GM06990 (cell line): ENCODE measurements around the gene ALB.

Experiments
- DNase-seq: peaks from one replicate; pipeline ENCODE4 v3.0.0-alpha.2; 2011; ENCODE audit not compliant: insufficient read length; ENCODE audit errors: extremely low read depth
- H3K27me3 ChIP-seq: replicated peaks from 2 replicates; pipeline ENCODE4 v1.6.0; 2011; ENCODE audit warnings: low read length; ENCODE audit not compliant: control insufficient read depth, insufficient read depth
- H3K36me3 ChIP-seq: 2 replicates; pipeline ENCODE4 v1.5.1; 2011; ENCODE audit warnings: low read length; ENCODE audit not compliant: control insufficient read depth, insufficient read depth
- H3K4me3 ChIP-seq: replicated peaks from 2 replicates; pipeline ENCODE4 v1.5.1; 2011; ENCODE audit warnings: low read depth, mild to moderate bottlenecking, control low read depth, low read length
- TF ChIP-seq, protein P1 (sequence below): IDR thresholded peaks from 2 replicates; pipeline ENCODE4 v1.5.1; 2011; ENCODE audit warnings: low read length, control low read depth, mild to moderate bottlenecking, inconsistent platforms; ENCODE audit not compliant: insufficient read depth, poor library complexity, severe bottlenecking

ALB gene

DNA sequence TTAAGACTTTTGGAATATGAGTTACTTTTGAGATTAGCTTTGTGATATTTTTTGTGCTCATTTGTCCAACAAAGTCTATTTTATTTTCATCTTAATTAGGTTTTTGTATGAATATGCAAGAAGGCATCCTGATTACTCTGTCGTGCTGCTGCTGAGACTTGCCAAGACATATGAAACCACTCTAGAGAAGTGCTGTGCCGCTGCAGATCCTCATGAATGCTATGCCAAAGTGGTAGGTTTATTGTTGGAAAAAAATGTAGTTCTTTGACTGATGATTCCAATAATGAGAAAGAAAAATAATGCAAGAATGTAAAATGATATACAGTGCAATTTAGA lies 10.8 kb downstream of the ALB start:
- no peaks in the 10 kb centered on the region for H3K27me3 ChIP-seq
- H3K4me3 ChIP-seq: no peak overlapping the region
- TF ChIP-seq, protein P1, sequence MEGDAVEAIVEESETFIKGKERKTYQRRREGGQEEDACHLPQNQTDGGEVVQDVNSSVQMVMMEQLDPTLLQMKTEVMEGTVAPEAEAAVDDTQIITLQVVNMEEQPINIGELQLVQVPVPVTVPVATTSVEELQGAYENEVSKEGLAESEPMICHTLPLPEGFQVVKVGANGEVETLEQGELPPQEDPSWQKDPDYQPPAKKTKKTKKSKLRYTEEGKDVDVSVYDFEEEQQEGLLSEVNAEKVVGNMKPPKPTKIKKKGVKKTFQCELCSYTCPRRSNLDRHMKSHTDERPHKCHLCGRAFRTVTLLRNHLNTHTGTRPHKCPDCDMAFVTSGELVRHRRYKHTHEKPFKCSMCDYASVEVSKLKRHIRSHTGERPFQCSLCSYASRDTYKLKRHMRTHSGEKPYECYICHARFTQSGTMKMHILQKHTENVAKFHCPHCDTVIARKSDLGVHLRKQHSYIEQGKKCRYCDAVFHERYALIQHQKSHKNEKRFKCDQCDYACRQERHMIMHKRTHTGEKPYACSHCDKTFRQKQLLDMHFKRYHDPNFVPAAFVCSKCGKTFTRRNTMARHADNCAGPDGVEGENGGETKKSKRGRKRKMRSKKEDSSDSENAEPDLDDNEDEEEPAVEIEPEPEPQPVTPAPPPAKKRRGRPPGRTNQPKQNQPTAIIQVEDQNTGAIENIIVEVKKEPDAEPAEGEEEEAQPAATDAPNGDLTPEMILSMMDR: no peak
- H3K36me3 ChIP-seq: no peaks in the 10 kb centered on the region
- no peak for DNase-seq

DNA sequence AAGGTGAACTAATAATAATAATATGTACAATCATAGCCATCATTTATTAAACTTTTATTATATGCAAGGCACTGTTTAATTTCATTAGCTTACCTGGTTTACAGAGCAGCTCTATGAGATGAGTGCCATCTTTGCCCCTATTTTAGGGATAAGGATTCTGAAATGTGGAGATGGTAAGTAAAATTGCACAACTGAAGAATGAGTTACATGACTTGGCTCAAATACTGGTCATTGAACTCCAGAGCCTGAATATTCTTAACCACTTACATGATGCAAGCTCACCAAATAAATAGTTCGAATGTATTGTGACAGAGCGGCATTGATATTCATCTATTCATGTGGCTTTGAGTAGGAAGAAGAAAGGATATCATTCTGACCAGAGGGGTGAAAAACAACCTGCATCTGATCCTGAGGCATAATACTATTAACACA lies 11.7 kb downstream of the ALB start:
- Histone ChIP-seq H3K4me3 (no peak overlapping the region), H3K27me3 (no peaks in the 10 kb centered on the region), H3K36me3 (no peaks in the 10 kb centered on the region)
- no peak for DNase-seq
- TF ChIP-seq, protein P1: no peak

DNA sequence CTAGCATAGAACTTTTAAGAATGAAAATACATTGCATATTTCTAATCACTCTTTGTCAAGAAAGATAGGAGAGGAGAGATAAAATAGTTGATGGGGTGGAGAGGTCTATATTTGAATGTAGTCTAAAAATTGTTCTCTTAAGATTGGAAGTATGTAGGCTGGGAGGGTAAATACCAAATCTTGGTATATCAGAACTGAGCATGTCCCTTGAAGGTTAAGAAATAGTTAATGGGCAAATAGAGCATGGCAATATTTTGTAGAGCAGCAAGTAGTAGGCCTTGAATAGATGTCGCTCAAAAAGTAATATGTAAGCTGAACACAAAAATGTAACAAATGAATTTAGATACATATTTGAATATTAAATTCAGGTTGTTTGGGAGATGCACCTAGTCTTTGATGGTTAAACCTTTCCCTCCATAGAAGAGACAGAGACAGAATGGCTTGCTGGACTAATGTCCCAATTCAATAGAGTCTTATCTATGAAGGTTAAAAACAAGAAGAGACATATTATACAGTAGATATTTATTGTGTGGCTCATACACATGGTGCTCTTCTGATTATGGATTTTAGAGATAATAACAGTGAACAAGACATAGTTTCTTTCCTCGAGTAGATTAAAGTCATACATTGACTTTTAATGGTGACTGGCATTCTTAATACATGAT lies 12.5 kb downstream of the ALB start:
- H3K27me3 ChIP-seq: no peaks in the 10 kb centered on the region
- no peaks in the 10 kb centered on the region for H3K36me3 ChIP-seq
- no peak overlapping the region for H3K4me3 ChIP-seq
- DNase-seq: no peak
- TF ChIP-seq, protein P1: no peak

DNA sequence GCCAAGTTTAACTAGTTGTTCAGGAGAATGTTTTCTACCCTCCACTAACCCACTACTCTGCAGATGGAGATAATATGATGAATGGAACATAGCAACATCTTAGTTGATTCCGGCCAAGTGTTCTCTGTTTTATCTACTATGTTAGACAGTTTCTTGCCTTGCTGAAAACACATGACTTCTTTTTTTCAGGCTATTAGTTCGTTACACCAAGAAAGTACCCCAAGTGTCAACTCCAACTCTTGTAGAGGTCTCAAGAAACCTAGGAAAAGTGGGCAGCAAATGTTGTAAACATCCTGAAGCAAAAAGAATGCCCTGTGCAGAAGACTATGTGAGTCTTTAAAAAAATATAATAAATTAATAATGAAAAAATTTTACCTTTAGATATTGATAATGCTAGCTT lies 13.3 kb downstream of the ALB start:
- H3K27me3 ChIP-seq: no peaks in the 10 kb centered on the region
- no peak overlapping the region for H3K4me3 ChIP-seq
- TF ChIP-seq, protein P1: no peak
- DNase-seq: no peak
- no peaks in the 10 kb centered on the region for H3K36me3 ChIP-seq

DNA sequence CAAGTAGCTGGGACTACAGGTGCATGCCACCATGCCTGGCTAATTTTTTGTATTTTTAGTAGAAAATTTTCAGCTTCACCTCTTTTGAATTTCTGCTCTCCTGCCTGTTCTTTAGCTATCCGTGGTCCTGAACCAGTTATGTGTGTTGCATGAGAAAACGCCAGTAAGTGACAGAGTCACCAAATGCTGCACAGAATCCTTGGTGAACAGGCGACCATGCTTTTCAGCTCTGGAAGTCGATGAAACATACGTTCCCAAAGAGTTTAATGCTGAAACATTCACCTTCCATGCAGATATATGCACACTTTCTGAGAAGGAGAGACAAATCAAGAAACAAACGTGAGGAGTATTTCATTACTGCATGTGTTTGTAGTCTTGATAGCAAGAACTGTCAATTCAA lies 13.9 kb downstream of the ALB start:
- H3K4me3 ChIP-seq: no peak overlapping the region
- no peak for DNase-seq
- H3K36me3 ChIP-seq: no peaks in the 10 kb centered on the region
- H3K27me3 ChIP-seq: no peaks in the 10 kb centered on the region
- TF ChIP-seq, protein P1: no peak

DNA sequence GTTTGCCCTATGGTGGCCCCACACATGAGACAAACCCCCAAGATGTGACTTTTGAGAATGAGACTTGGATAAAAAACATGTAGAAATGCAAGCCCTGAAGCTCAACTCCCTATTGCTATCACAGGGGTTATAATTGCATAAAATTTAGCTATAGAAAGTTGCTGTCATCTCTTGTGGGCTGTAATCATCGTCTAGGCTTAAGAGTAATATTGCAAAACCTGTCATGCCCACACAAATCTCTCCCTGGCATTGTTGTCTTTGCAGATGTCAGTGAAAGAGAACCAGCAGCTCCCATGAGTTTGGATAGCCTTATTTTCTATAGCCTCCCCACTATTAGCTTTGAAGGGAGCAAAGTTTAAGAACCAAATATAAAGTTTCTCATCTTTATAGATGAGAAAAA lies 14.6 kb downstream of the ALB start:
- TF ChIP-seq, protein P1: no peak
- no peak for DNase-seq
- H3K27me3 ChIP-seq: no peaks in the 10 kb centered on the region
- H3K4me3 ChIP-seq: no peak overlapping the region
- no peaks in the 10 kb centered on the region for H3K36me3 ChIP-seq
